Non-pigmented ciliary epithelial cell (primary cell): ENCODE data around the gene CRY2.

Experiments
- DNase-seq: peaks from one replicate; pipeline ENCODE4 v3.0.0-alpha.2; 2010; ENCODE audit warnings: low read depth

CRY2 gene

DNA sequence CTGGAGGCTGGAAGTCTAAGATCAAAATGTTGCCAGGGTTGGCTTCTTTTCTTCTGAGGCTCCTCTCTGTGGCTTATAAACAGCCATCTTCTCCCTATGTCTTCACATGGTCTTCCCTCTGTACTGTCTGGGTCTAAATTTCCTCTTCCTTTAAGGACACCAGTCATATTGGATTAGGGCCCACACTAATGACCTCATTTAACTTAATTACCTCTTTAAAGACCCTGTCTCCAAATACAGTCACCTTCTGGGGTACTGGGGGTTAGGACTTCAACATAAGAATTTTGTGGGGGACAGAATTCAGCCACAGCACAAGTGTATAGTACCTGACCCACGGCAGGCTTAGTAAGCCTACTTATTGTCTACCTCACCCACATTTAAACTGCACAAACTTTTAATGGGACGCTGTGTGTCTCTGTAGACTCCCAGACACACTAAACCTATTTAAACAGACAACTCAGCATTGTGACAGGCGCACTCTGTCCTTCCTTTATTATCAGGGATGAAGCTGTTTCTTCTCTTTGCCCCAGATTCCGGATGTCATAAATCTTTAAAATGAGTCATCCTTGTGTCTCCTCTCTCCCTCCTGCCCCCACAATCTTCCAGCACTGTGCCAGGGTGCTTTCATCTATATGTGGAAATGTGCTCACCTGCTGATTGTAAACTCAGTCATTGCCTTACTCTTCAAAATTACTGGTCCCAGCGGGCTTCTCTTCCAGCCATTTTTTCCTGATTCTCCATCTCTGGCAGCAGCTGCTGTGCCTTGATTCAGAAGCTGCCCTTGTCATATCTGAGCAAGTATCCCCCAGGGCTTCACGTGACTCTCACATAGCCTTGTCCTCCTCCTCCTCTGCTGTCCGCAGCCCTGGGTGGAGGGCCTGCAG is 32.8 kb downstream of the CRY2 start:
- DNase-seq, result no peak

GRCh38 chr11:45880772-45881570 is 33.7 kb downstream of the CRY2 start:
- DNase-seq, result no peak

DNA sequence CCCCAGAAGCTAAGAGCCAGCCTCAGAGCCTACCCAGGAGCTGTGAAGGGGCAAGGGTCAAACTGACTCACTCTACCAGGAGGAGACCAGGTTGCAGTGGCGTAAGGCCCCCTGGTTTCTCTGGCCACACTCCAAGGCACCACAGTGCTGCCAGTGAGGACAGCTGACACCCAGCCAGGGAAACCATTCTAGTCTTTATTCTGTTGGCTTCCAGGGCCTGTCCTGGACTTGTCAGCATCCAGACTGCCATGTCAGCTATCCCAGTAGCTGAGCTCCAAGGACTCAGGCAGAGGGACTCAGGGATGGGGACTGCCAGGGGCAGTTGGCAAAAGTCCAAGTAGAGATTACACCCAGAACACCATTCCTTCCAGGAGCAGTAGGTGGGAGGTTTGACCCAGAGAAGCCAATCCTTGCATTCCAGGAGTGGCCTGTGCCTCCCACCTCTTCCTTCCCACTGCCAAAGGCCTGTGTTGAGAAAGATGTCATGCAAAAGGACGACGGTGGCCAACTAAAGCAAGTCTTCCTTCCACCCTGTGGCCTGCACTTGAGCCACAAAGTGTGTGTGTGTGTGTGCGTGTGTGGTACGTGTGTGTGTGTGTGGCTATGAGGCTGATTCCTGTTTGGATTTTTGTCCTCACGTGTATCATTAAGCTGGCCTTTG is 34.6 kb downstream of the CRY2 start:
- DNase-seq, result no peak

DNA sequence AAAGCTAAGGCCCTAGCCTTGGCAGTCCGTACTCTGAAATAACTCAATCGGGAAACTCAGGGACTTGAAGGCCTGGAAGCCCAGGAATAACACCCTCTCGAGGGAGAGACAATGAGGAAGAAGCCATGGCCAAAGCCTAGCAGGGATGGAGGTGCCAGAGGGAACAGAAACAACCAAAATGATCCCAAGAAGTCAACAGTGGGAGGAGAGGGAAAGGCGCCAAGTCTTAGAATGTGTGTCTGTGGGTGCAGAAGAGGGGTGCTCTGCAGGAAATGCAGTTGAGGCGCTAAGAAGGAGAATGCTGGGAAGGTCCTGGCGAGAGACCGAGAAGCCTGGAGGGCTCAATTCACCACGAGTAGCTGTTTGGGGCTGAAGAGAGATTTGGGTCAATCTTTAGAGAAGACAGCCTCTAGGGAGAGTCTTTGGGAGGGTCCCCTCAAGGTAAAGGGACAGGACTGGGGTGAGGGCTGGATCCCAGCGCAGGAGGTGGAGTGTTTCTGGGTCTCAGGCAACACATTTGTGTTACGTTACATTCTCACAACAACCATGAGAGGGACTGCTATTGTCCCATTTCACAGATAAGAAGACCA is 37.4 kb downstream of the CRY2 start:
- no peak for DNase-seq

DNA sequence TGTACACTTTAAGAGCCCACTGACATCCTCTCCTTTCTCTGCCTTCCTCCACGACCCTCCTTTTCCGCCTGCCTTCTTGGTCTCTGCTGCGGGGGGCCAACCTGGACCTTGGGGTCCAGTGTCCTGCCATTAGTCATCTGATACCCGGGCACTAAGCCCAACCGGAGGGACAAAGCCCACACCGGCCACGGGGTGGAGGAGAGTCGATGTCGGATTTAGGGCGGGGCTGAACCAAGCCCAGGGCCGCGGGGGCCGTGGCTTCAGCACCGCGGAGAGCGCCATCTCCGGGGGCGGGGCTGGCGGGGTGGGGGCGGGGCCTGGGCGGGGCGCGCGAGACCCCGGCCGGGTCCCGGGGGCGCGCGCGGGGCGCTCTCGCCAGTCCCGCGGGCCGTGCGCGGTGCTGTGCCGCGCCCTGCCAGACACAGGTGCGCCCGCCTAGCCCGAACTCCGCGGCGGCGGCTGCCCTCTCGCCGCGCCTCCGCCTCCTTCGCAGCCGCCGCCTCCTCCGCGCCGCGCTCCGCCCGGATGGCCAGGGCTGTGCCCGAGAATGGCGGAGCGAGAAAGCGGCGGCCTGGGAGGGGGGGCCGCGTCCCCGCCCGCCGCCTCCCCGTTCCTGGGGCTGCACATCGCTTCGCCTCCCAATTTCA is 38.1 kb downstream of the CRY2 start, which contains the start of gene MAPK8IP1:
Gene MAPK8IP1, plus strand, starts transcription at position 378 of the 647 bp plus-strand sequence. Its CDS starts 170 bp downstream, at position 548.
- no peak for DNase-seq

- DNase-seq, result no peak
Observed at GRCh38 chr11:45885921-45886721, 38.8 kb downstream of the CRY2 start.

DNA sequence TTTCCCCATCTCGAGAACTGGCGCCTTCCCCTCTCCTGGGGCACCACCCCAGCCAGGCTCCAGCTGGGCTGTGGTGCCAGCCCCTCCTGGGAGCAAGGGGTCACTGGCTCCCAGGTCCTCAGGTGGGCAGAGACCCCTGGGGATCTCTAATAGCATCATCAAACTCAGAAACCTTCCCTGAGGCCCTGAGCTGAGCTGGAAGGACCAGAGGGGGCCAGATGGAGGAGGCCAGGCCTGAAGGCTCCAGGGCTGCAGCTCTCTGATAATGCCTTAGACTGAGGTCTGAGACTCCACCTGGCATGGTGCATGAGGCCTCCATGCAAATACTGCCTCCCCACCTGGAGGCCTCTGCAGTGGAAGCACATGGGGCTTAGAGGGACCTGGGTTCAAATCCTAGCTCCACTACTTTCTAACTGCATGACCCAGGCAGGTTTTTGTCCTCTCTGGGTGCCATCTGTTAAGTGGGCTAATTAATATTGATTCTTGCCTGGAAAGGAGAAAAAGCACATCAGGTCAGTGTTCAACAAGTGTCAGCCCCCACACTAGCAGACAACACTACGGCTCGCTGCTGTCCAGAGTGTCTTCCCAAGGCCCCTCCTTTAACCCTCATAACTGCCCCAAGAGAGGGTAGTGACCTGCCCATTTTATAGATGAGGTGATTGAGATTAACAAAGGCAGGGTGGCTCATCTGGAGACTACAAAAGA is 39.7 kb downstream of the CRY2 start:
- no peak for DNase-seq

- no peak for DNase-seq
Observed at GRCh38 chr11:45887587-45887986, 40.3 kb downstream of the CRY2 start.

GRCh38 chr11:45889555-45889954 is 42.3 kb downstream of the CRY2 start:
- DNase-seq, result no peak

DNA sequence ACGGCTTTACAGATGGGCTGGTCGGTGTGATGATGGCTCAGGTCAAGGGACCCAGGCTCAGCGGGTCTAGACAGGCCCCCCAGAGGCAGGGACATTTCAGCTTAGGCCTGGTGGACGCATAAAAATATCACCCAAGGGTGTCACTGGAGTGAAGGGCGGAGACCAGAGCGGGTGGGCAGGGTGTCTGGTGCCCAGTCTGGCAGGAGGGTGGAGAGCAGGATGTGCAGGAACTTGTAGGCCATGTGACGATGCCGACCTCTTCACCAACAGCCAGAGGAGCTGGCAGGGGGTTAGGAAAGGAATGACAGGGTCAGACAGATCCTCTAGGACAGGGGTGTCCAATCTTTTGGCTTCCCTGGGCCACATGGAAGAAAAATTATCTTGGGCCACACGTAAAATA is 42.7 kb downstream of the CRY2 start:
- no peak for DNase-seq

DNA sequence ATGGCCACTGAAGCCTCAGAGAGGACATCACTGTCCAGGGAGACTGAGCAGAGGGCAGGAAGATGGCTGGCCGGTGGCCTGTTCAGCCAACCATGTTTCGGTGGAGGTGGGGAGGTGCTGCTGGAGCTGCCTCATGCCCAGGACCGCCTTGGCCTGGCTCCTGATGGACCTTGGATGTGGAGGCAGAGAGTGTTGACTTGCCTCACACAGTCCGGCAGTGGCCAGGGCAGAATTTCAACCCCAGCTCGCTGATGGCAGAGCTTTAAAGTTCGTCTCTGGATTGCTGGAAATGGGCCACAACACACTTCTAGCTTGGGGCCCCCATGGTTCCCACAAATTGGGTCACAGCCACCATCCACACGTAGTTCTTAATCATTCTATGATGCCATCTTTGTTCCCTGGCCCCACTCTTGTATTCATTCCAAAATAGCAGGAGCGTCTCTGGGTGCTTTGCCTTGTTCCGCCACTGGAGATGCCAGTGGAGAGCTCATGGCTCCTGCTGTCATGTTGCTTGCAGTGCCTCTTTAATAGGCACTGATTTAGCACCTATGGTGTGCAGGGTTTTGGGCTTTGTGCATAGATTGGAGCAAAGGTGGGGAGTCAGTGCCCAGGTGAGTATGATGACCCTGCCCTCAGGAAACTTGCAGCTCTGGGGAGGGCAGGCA is 43.7 kb downstream of the CRY2 start:
- DNase-seq, result no peak

DNA sequence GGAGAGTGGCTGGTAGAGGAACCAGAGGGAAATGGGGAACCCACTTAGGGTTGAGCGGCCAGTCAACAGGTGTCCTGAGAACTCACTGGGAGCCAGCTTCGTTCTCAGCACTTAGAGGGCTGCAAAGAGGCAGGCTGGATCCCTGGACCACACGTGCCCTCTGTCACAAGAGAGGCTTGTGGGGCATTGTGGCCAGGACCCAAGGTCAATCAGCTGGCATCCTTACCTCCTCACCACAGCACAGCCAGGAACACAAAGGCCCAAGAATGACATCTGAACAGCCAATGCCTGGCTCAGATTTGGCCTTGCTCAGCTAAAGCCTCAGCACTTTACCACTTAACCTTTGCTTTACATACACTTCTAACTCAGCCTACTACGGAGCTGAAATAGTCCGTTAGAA is 45.6 kb downstream of the CRY2 start:
- no peak for DNase-seq

GRCh38 chr11:45894555-45895247 is 47.4 kb downstream of the CRY2 start:
- DNase-seq, result no peak

GRCh38 chr11:45895553-45896259 is 48.4 kb downstream of the CRY2 start:
- DNase-seq, result no peak

- no peak for DNase-seq
Observed at GRCh38 chr11:45896422-45896984, 49.2 kb downstream of the CRY2 start.

DNA sequence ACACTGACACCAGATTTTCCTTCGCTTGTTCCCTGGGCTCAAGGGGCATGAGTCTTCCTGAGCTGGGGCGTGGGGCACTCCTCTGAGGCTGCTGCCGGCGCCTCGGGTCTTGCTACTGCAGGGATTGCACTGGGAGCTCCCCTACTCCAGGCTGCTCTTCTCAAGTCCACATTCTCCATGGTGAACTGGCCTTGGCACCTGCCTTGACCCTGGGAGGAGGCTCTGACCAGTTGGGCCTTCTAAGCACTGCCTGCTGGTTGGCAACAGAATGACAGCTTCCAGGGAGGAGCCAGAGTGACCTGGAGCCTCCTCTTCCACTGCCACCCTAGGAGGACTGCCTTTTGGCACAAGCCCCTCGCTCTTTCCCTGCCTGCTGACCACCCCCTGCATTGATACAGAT is 50.3 kb downstream of the CRY2 start:
- DNase-seq, result no peak

GRCh38 chr11:45899086-45899447 is 51.8 kb downstream of the CRY2 start:
- DNase-seq, result no peak
